Measurements from ENCODE around the gene HPX. TPM values are rescaled to one million over a fixed set of nuclear protein-coding genes. Genes with fewer than 3 reads are reported as not detected.

HPX gene
- polyA plus RNA-seq, 2 of the 4 experiments (the other 2 are of a cell fraction): 0.66 to 0.70 TPM

- 89% methylated on average over 3 of the region's 38 CpGs for WGBS (ENCODE audit: missing lambda C conversion rate)
- Histone ChIP-seq H3K4me3 (peak overlapping the region; percentile 74), H3K9me3 (no peaks in the 10 kb centered on the region), H3K27ac (peak overlapping the region; percentile 85 to 95), H3K4me2 (peak overlapping the region; percentile 76), H3K4me1 (peaks cover 6% of the 10 kb centered on the region)
- DNase-seq (ENCODE audit: low read depth in 1 of 2, low spot score in 1 of 2): no peak
- no peak for FAIRE-seq
- ATAC-seq: peak; percentile 57 to 62
- ChIA-PET CTCF (interaction anchor here (0.6 to 2.8 kb wide), 9 partner anchors 8 to 54 kb away, joined by 3 to 10 read pairs (median 4); partner anchors contain the start of gene HPX), POLR2A (interaction anchor here (0.6 to 2.0 kb wide), 21 partner anchors 8 to 265 kb away, joined by 3 to 26 read pairs (median 4); partner anchors contain the start of genes ARFIP2, MRPL17, SMPD1 and TIMM10B)
- TF ChIP-seq ZSCAN20 (CRISPR knock-in tag; IDR thresholded peaks at IDR 0.05) (no peak), E2F6 (IDR thresholded peaks at IDR 0.05; ENCODE audit: borderline replicate concordance, low read depth) (no peak), CTCF (IDR thresholded peaks at IDR 0.05) (no peak), MYC (IDR thresholded peaks at IDR 0.05; ENCODE audit: borderline replicate concordance, low read length) (no peak), PHF8 (IDR thresholded peaks at IDR 0.05; ENCODE audit: borderline replicate concordance, low read depth) (0 out of 2 replicates have a peak, but pooled peaks have one; percentile 58), GATA3 (IDR thresholded peaks at IDR 0.05; ENCODE audit: borderline replicate concordance) (no peak)
- TF ChIP-seq, protein P1, sequence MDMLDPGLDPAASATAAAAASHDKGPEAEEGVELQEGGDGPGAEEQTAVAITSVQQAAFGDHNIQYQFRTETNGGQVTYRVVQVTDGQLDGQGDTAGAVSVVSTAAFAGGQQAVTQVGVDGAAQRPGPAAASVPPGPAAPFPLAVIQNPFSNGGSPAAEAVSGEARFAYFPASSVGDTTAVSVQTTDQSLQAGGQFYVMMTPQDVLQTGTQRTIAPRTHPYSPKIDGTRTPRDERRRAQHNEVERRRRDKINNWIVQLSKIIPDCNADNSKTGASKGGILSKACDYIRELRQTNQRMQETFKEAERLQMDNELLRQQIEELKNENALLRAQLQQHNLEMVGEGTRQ (IDR thresholded peaks at IDR 0.05): no peak
Measured at GRCh38 chr11:6418557-6419008, 22.2 kb downstream of the HPX start.

- CTCF ChIA-PET: interaction anchor here (1.0 to 2.8 kb wide), 5 partner anchors 8 to 55 kb away, joined by 3 to 10 read pairs (median 4); no protein-coding TSS in a partner anchor
- no peak for TF ChIP-seq BHLHE40 (IDR thresholded peaks at IDR 0.05; ENCODE audit: low read depth, low read length)
- TF ChIP-seq ESRRA (IDR thresholded peaks at IDR 0.05; ENCODE audit: borderline replicate concordance, low read length): no peak
- no peak for TF ChIP-seq EHMT2 (IDR thresholded peaks at IDR 0.05; ENCODE audit: low read depth)
- TF ChIP-seq TFCP2L1 (CRISPR knock-in tag; IDR thresholded peaks at IDR 0.05): no peak
- H3K27ac ChIP-seq: peak overlapping the region; percentile 85 to 95; a peak in 4 of 6 replicates
- ATAC-seq (peak; percentile 5 to 52; a peak in 3 of 6 replicates), FAIRE-seq (no peak), DNase-seq (ENCODE audit: low read depth in 1 of 2, low spot score in 1 of 2) (no peak)
- peak overlapping the region; percentile 76 for H3K4me2 ChIP-seq
- WGBS (ENCODE audit: missing lambda C conversion rate): 91% methylated on average over 7 of the region's 7 CpGs
- H3K4me1 ChIP-seq: peaks cover 6% of the 10 kb centered on the region
- no peaks in the 10 kb centered on the region for H3K9me3 ChIP-seq
- H3K4me3 ChIP-seq: peak overlapping the region; percentile 74
- POLR2A ChIA-PET: interaction anchor here (1.1 to 1.7 kb wide), 2 partner anchors 34 to 39 kb away, joined by 4 to 10 read pairs; no protein-coding TSS in a partner anchor
Measured at GRCh38 chr11:6417907-6418556, 22.8 kb downstream of the HPX start.

- DNase-seq (ENCODE audit: low read depth in 1 of 2, low spot score in 1 of 2): no peak
- ChIA-PET CTCF (interaction anchor here (1.0 to 2.0 kb wide), 4 partner anchors 12 to 392 kb away, joined by 3 to 5 read pairs (median 4); no protein-coding TSS in a partner anchor), POLR2A (no interaction called here)
- Histone ChIP-seq H3K4me2 (no peak overlapping the region), H3K4me1 (peaks cover 6% of the 10 kb centered on the region), H3K9me3 (no peaks in the 10 kb centered on the region), H3K27ac (no peak overlapping the region), H3K4me3 (no peak overlapping the region)
- TF ChIP-seq REST (IDR thresholded peaks at IDR 0.05): no peak
- no peak for TF ChIP-seq SREBF2 (IDR thresholded peaks at IDR 0.05)
- TF ChIP-seq CHD4 (IDR thresholded peaks at IDR 0.05; ENCODE audit: borderline replicate concordance): no peak
- no peak for TF ChIP-seq TP53 (CRISPR knock-in tag; IDR thresholded peaks at IDR 0.05)
- TF ChIP-seq, protein P2, sequence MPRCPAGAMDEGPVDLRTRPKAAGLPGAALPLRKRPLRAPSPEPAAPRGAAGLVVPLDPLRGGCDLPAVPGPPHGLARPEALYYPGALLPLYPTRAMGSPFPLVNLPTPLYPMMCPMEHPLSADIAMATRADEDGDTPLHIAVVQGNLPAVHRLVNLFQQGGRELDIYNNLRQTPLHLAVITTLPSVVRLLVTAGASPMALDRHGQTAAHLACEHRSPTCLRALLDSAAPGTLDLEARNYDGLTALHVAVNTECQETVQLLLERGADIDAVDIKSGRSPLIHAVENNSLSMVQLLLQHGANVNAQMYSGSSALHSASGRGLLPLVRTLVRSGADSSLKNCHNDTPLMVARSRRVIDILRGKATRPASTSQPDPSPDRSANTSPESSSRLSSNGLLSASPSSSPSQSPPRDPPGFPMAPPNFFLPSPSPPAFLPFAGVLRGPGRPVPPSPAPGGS (IDR thresholded peaks at IDR 0.05): no peak
- TF ChIP-seq HOXB5 (CRISPR knock-in tag; IDR thresholded peaks at IDR 0.05): no peak
- TF ChIP-seq HEYL (CRISPR knock-in tag; IDR thresholded peaks at IDR 0.05): no peak
- no peak for TF ChIP-seq NR3C1 (IDR thresholded peaks at IDR 0.05)
- 67% methylated on average over 6 of the region's 6 CpGs for WGBS (ENCODE audit: missing lambda C conversion rate)
- no peak for ATAC-seq
- no peak for FAIRE-seq
Measured at GRCh38 chr11:6415797-6416196, 25.0 kb downstream of the HPX start.
